Measurements from ENCODE around the gene ZNF679. TPM values are rescaled to one million over a fixed set of nuclear protein-coding genes. Genes with fewer than 3 reads are reported as not detected.

Gene ZNF679
- total RNA-seq, 2 donors from 2014 or later = not detected

DNA sequence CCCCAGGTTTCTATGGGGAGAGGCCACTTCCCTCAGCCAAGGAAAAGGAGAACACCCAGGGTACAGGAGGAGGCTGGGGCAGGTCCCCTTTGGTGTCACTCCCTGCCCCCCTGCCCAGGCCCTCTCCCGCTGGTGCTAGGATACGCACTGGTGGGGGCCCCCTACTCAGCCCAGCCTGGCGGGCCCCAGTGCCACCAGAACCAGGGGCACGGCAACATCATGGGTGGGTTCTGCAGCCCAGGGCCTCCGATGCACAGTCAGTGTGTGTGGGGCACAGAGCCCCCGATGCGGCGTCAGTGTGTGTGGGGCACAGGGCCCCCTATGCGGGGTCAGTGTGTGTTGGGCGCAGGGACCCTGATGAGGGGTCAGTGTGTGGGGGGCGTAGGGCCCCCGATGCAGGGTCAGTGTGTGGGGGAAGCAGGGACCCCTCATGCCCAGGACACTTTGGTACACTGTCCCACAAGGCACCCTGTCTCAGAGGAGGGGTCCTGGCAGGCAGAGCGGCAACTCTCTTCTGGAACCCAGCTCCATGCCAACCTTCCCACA lies 44.4 kb upstream of the ZNF679 start:
- H3K9ac ChIP-seq (ENCODE audit: low read depth in 2 of 2, low read length in 2 of 2) = no peak overlapping the region
- no peak overlapping the region for H3K27ac ChIP-seq
- intact Hi-C loops (cut with DNase I) = loop anchor here (5.0 kb wide), 1 partner anchor 433 kb away; no protein-coding TSS in a partner anchor
- H3K4me1 ChIP-seq = no peaks in the 10 kb centered on the region
- no peak overlapping the region for H3K4me3 ChIP-seq
- H3K27me3 ChIP-seq = no peaks in the 10 kb centered on the region
- no peak for DNase-seq
- H3K9me3 ChIP-seq = no peaks in the 10 kb centered on the region
- TF ChIP-seq, protein P1, sequence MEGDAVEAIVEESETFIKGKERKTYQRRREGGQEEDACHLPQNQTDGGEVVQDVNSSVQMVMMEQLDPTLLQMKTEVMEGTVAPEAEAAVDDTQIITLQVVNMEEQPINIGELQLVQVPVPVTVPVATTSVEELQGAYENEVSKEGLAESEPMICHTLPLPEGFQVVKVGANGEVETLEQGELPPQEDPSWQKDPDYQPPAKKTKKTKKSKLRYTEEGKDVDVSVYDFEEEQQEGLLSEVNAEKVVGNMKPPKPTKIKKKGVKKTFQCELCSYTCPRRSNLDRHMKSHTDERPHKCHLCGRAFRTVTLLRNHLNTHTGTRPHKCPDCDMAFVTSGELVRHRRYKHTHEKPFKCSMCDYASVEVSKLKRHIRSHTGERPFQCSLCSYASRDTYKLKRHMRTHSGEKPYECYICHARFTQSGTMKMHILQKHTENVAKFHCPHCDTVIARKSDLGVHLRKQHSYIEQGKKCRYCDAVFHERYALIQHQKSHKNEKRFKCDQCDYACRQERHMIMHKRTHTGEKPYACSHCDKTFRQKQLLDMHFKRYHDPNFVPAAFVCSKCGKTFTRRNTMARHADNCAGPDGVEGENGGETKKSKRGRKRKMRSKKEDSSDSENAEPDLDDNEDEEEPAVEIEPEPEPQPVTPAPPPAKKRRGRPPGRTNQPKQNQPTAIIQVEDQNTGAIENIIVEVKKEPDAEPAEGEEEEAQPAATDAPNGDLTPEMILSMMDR (IDR thresholded peaks at IDR 0.05) = no peak
- H3K36me3 ChIP-seq = no peaks in the 10 kb centered on the region

DNA sequence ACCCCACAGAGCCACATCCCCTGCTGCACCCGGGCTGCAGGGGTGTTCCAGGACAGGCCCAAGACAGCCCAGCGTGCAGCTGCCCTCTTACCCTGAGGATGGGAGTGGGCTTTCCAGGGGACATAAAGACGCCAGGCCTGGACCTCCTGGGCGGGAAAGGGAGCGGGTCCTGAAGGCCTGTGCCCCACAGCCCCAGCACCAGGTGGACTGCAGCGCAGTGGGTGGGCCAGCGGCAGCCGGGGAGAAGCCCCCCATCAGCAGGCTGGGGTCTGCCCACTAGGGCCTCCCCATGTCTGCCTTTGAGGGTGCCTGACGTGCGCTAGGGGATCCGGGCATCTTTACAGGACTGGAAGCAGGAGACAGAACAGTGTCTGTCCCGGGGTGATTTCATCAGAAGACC lies 43.9 kb upstream of the ZNF679 start:
- TF ChIP-seq, protein P1 (IDR thresholded peaks at IDR 0.05) = no peak
- Histone ChIP-seq H3K27ac (no peak overlapping the region), H3K9me3 (no peaks in the 10 kb centered on the region), H3K27me3 (no peaks in the 10 kb centered on the region), H3K4me3 (no peak overlapping the region), H3K4me1 (no peaks in the 10 kb centered on the region), H3K9ac (ENCODE audit: low read depth in 2 of 2, low read length in 2 of 2) (no peak overlapping the region), H3K36me3 (no peaks in the 10 kb centered on the region)
- DNase-seq = no peak
- intact Hi-C loops (cut with DNase I) = loop anchor here (5.0 kb wide), 1 partner anchor 433 kb away; no protein-coding TSS in a partner anchor

DNA sequence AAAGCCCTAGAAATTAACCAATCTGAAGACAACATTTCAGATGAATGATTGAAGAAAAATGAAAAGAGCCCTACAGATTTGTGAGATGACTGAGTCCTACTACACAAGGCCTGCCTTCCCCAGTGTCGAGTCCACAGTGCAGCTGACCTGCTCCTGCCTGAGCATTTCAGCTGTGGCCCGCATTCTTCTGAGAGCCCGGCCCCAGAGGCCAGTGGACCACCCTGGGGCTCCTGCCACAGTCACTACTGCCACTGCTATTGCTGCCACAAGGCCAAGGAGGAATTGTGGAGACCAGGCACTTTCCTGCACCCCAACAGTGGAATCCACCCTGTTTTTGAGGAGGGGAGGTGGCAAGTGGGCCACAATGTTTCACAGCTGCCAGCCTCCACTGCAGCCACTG lies 40.9 kb upstream of the ZNF679 start:
- Histone ChIP-seq H3K36me3 (no peaks in the 10 kb centered on the region), H3K27ac (no peak overlapping the region), H3K4me1 (no peaks in the 10 kb centered on the region), H3K27me3 (no peaks in the 10 kb centered on the region), H3K9me3 (no peaks in the 10 kb centered on the region), H3K9ac (ENCODE audit: low read depth in 2 of 2, low read length in 2 of 2) (no peak overlapping the region), H3K4me3 (no peak overlapping the region)
- TF ChIP-seq, protein P1 (IDR thresholded peaks at IDR 0.05) = no peak
- intact Hi-C loops (cut with DNase I) = no loop called here
- no peak for DNase-seq

DNA sequence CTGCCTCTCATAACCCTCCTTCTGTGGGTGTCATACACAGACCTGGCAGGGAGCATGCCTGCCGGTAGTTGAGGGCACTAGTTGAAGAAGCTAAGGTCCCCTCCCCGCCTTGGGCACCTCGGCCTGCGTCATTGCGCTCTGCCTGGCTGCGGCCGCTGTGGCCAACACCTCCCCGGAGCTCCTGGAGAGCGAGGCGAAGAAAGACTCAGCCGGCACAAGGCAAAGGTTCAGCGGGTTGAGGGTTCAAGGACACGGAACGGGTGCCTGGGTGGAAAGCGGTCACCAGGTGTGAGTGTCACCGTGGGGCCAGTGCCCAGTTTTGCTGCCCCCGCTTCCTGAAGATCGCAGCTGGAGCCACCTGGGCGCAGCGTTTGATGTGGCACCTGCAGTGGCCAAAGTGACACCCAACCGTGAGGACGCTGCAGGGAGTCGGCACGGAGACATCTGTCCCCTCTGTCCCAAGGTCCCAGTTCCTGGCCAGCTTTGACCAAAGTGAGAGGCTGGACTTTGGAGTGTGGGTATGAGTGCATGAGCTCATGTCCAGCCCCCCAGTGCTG lies 36.0 kb upstream of the ZNF679 start:
- Histone ChIP-seq H3K27me3 (no peaks in the 10 kb centered on the region), H3K9ac (ENCODE audit: low read depth in 2 of 2, low read length in 2 of 2) (no peak overlapping the region), H3K9me3 (no peaks in the 10 kb centered on the region), H3K4me3 (no peak overlapping the region), H3K27ac (no peak overlapping the region), H3K4me1 (no peaks in the 10 kb centered on the region), H3K36me3 (no peaks in the 10 kb centered on the region)
- TF ChIP-seq, protein P1 (IDR thresholded peaks at IDR 0.05) = no peak
- no peak for DNase-seq
- intact Hi-C loops (cut with DNase I) = no loop called here

DNA sequence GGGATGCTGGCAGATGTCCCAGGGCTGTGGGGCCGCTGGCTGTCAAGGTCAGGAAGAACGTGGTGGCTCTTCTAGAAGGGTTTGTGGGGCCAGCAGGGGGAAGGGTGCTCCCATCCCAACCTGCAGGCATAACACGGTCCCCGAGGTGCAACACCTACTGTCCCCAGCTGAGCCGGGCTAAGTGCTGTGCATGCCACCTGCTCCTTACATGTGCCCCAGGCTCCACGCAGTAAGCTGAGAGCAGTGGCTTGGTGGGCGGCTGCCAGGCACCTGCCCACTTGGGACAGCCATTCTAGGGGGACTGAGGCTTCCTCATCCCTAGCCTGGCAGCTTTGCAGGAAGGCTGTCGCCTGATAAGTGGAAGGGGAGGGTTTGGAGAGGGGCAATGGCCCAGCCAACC lies 35.5 kb upstream of the ZNF679 start:
- no peak overlapping the region for H3K4me3 ChIP-seq
- H3K27me3 ChIP-seq = no peaks in the 10 kb centered on the region
- H3K9ac ChIP-seq (ENCODE audit: low read depth in 2 of 2, low read length in 2 of 2) = no peak overlapping the region
- intact Hi-C loops (cut with DNase I) = no loop called here
- H3K27ac ChIP-seq = no peak overlapping the region
- H3K9me3 ChIP-seq = no peaks in the 10 kb centered on the region
- TF ChIP-seq, protein P1 (IDR thresholded peaks at IDR 0.05) = no peak
- DNase-seq = no peak
- H3K36me3 ChIP-seq = no peaks in the 10 kb centered on the region
- H3K4me1 ChIP-seq = no peaks in the 10 kb centered on the region
